GM18861 (cell line): Measurements from ENCODE around the gene ZNF532.

Experiments
- ATAC-seq: cut with Tn5 transposase; IDR thresholded peaks from one replicate; pipeline ENCODE4 v1.9.1; 2021; ENCODE audit not compliant: unreplicated experiment

The ZNF532 gene

GRCh38 chr18:59033974-59034373 lies 169.3 kb downstream of the ZNF532 start:
- ATAC-seq, result no peak

GRCh38 chr18:59035591-59035990 lies 170.9 kb downstream of the ZNF532 start:
- ATAC-seq, result no peak
